Stimulated activated CD4-positive, alpha-beta T cell treated with anti-CD3 and anti-CD28 coated beads, Interleukin-1b, Interleukin-23, amount 100 ng/mL, for 48 hours (primary cell): ENCODE data around the gene PI4KA.
"Not testable (repeated sequence)": the region's sequence is repeated elsewhere in the genome, so short reads cannot be mapped to it uniquely, and the experiment has no call there.

ENCODE experiments used
- DNase-seq: peaks from one replicate; pipeline ENCODE4 v3.0.0-alpha.2; 2020

Gene PI4KA

GRCh38 chr22:20844055-20845037 is 14.3 kb downstream of the PI4KA start:
- no peak for DNase-seq

GRCh38 chr22:20843501-20843900 is 15.1 kb downstream of the PI4KA start:
- DNase-seq = no peak

GRCh38 chr22:20840646-20841371 is 17.8 kb downstream of the PI4KA start:
- peak; percentile 12 for DNase-seq

GRCh38 chr22:20839837-20840645 is 18.6 kb downstream of the PI4KA start:
- DNase-seq = no peak

- DNase-seq = not testable (repeated sequence)
These were observed 19.3 kb downstream of the PI4KA start for GRCh38 chr22:20839354-20839753.

- DNase-seq = no peak
These were observed 21.4 kb downstream of the PI4KA start for GRCh38 chr22:20836987-20837823.

GRCh38 chr22:20834725-20835124 is 23.9 kb downstream of the PI4KA start:
- DNase-seq = no peak

- no peak for DNase-seq
These were observed 24.4 kb downstream of the PI4KA start for GRCh38 chr22:20834206-20834605.

- no peak for DNase-seq
These were observed 25.4 kb downstream of the PI4KA start for GRCh38 chr22:20833225-20833665.

GRCh38 chr22:20829491-20830134 is 29.0 kb downstream of the PI4KA start:
- DNase-seq = no peak

- DNase-seq = not testable (repeated sequence)
These were observed 32.0 kb downstream of the PI4KA start for GRCh38 chr22:20826373-20827152.

- no peak for DNase-seq
These were observed 33.0 kb downstream of the PI4KA start for GRCh38 chr22:20825624-20826023.

- DNase-seq = not testable (repeated sequence)
These were observed 33.4 kb downstream of the PI4KA start for GRCh38 chr22:20825216-20825615.

GRCh38 chr22:20823264-20823663 is 35.3 kb downstream of the PI4KA start:
- no peak for DNase-seq

GRCh38 chr22:20822240-20822639 is 36.4 kb downstream of the PI4KA start:
- DNase-seq = no peak

- not testable (repeated sequence) for DNase-seq
These were observed 36.8 kb downstream of the PI4KA start for GRCh38 chr22:20821717-20822239.

- DNase-seq = no peak
These were observed 39.1 kb downstream of the PI4KA start for GRCh38 chr22:20819471-20819870.

- DNase-seq = no peak
These were observed 40.1 kb downstream of the PI4KA start for GRCh38 chr22:20818471-20818870.

- DNase-seq = no peak
These were observed 42.1 kb downstream of the PI4KA start for GRCh38 chr22:20816559-20816958.

- no peak for DNase-seq
These were observed 43.0 kb downstream of the PI4KA start for GRCh38 chr22:20815477-20816050.
